SK-N-MC (cell line): ENCODE measurements around the gene PHETA1.
"Not testable (repeated sequence)": the region's sequence is repeated elsewhere in the genome, so short reads cannot be mapped to it uniquely, and the experiment has no call there.

Experiments used
- DNase-seq: peaks from one replicate; pipeline ENCODE4 v3.0.0-alpha.2; 2011; ENCODE audit warnings: low read depth, low spot score
- H3K27ac ChIP-seq: fragments of 200-600 bp; sonication (generic); 2 replicates; pipeline ENCODE4 v1.5.1; 2016; ENCODE audit warnings: mixed run types
- H3K36me3 ChIP-seq: fragments of 200-600 bp; sonication (generic); 2 replicates; pipeline ENCODE4 v1.6.1; 2017; ENCODE audit warnings: antibody characterized with exemption, low read length, mixed read lengths; ENCODE audit not compliant: insufficient read depth
- H3K4me3 ChIP-seq: fragments of 200-600 bp; sonication (generic); 2 replicates; pipeline ENCODE4 v1.5.1; 2016
- H3K9ac ChIP-seq: fragments of 200-600 bp; sonication (generic); 2 replicates; pipeline ENCODE4 v1.8.0; 2017; ENCODE audit warnings: mixed run types, mixed read lengths; ENCODE audit not compliant: insufficient read length
- H3K9me3 ChIP-seq: fragments of 200-600 bp; sonication (generic); 2 replicates; pipeline ENCODE4 v1.6.1; 2017; ENCODE audit warnings: low read depth, mild to moderate bottlenecking, antibody characterized with exemption, low read length, moderate library complexity, mixed read lengths
- EZH2 ChIP-seq: fragments of 200-600 bp; sonication (generic); IDR thresholded peaks from one replicate; pipeline ENCODE4 v1.6.1; 2017; ENCODE audit warnings: antibody characterized with exemption
- FOXP2 ChIP-seq: optimal IDR thresholded peaks from 2 replicates; pipeline ENCODE3; 2011; ENCODE audit warnings: mild to moderate bottlenecking, moderate library complexity; ENCODE audit not compliant: insufficient read depth; ENCODE audit errors: extremely low read length, control extremely low read depth
- POLR2AphosphoS5 ChIP-seq: IDR thresholded peaks from 2 replicates; pipeline ENCODE4 v1.6.1; 2012; ENCODE audit warnings: mild to moderate bottlenecking, low read depth, low read length, borderline replicate concordance

The PHETA1 gene

GRCh38 chr12:111398530-111398929 lies 29.6 kb upstream of the PHETA1 start:
- TF ChIP-seq EZH2 (no peak), POLR2AphosphoS5 (no peak), FOXP2 (no peak)
- H3K36me3 ChIP-seq = no peaks in the 10 kb centered on the region
- DNase-seq = no peak
- H3K4me3 ChIP-seq = no peak overlapping the region
- H3K9ac ChIP-seq = peak overlapping the region; percentile 51
- peak overlapping the region; percentile 96 for H3K27ac ChIP-seq
- no peaks in the 10 kb centered on the region for H3K9me3 ChIP-seq

- Histone ChIP-seq H3K9ac (peak overlapping the region; percentile 64), H3K9me3 (no peaks in the 10 kb centered on the region), H3K4me3 (peak overlapping the region; percentile 67), H3K27ac (peak overlapping the region; percentile 96), H3K36me3 (no peaks in the 10 kb centered on the region)
- peak; percentile 53; the same call in 1 of the 2 replicates for TF ChIP-seq POLR2AphosphoS5
- peak; percentile 87 for TF ChIP-seq FOXP2
- no peak for TF ChIP-seq EZH2
- no peak for DNase-seq
These were observed 28.0 kb upstream of the PHETA1 start for GRCh38 chr12:111396726-111397445.

GRCh38 chr12:111396271-111396670 lies 27.4 kb upstream of the PHETA1 start:
- not testable (repeated sequence) for H3K36me3 ChIP-seq, H3K9me3 ChIP-seq, DNase-seq, H3K4me3 ChIP-seq
- Histone ChIP-seq H3K27ac (peak overlapping the region; percentile 96), H3K9ac (peak overlapping the region; percentile 64)

- Histone ChIP-seq H3K9ac (no peak overlapping the region), H3K36me3 (no peaks in the 10 kb centered on the region), H3K4me3 (no peak overlapping the region), H3K9me3 (no peaks in the 10 kb centered on the region), H3K27ac (no peak overlapping the region)
- no peak for DNase-seq
- TF ChIP-seq EZH2 (no peak), FOXP2 (no peak), POLR2AphosphoS5 (no peak)
These were observed 26.7 kb upstream of the PHETA1 start for GRCh38 chr12:111395336-111396187.

- Histone ChIP-seq H3K9ac (no peak overlapping the region), H3K9me3 (no peaks in the 10 kb centered on the region), H3K27ac (no peak overlapping the region), H3K36me3 (no peaks in the 10 kb centered on the region), H3K4me3 (no peak overlapping the region)
- no peak for DNase-seq
- no peak for TF ChIP-seq POLR2AphosphoS5
- no peak for TF ChIP-seq EZH2
- TF ChIP-seq FOXP2 = no peak
These were observed 25.6 kb upstream of the PHETA1 start for GRCh38 chr12:111394480-111394879.

GRCh38 chr12:111393700-111394300 lies 24.9 kb upstream of the PHETA1 start:
- Histone ChIP-seq H3K27ac (no peak overlapping the region), H3K9me3 (no peaks in the 10 kb centered on the region), H3K4me3 (no peak overlapping the region), H3K9ac (no peak overlapping the region), H3K36me3 (no peaks in the 10 kb centered on the region)
- no peak for DNase-seq
- TF ChIP-seq EZH2 = no peak
- TF ChIP-seq FOXP2 = no peak
- no peak for TF ChIP-seq POLR2AphosphoS5

GRCh38 chr12:111390910-111391309 lies 22.0 kb upstream of the PHETA1 start:
- no peak for DNase-seq
- TF ChIP-seq EZH2 (no peak), POLR2AphosphoS5 (no peak), FOXP2 (no peak)

GRCh38 chr12:111389635-111390034 lies 20.7 kb upstream of the PHETA1 start:
- Histone ChIP-seq H3K27ac (no peak overlapping the region), H3K36me3 (no peaks in the 10 kb centered on the region), H3K9me3 (no peaks in the 10 kb centered on the region), H3K4me3 (no peak overlapping the region), H3K9ac (no peak overlapping the region)
- TF ChIP-seq FOXP2 (no peak), POLR2AphosphoS5 (no peak), EZH2 (no peak)
- DNase-seq = no peak

More at GRCh38 chr12:111390910-111391309, 22.0 kb upstream of the PHETA1 start:
- no peaks in the 10 kb centered on the region for H3K9me3 ChIP-seq
- no peaks in the 10 kb centered on the region for H3K36me3 ChIP-seq
- no peak overlapping the region for H3K9ac ChIP-seq
- no peak overlapping the region for H3K27ac ChIP-seq
- H3K4me3 ChIP-seq = no peak overlapping the region
